Measurements from ENCODE around the gene NID2.

NID2 gene

GRCh38 chr14:52080808-52081755, 12.2 kb upstream of the NID2 start:
- DNase-seq: no peak

- DNase-seq: no peak
Measured at GRCh38 chr14:52080158-52080800, 11.4 kb upstream of the NID2 start.

GRCh38 chr14:52079239-52079959, 10.5 kb upstream of the NID2 start:
- no peak for DNase-seq

- DNase-seq: no peak
Measured at GRCh38 chr14:52078721-52079120, 9.9 kb upstream of the NID2 start.

GRCh38 chr14:52078095-52078531, 9.3 kb upstream of the NID2 start:
- DNase-seq: no peak

- DNase-seq: no peak
Measured at GRCh38 chr14:52077256-52077979, 8.6 kb upstream of the NID2 start.

- no peak for DNase-seq
Measured at GRCh38 chr14:52076334-52076733, 7.5 kb upstream of the NID2 start.

GRCh38 chr14:52075371-52075770, 6.5 kb upstream of the NID2 start:
- no peak for DNase-seq

- no peak for DNase-seq
Measured at GRCh38 chr14:52073251-52073650, 4.4 kb upstream of the NID2 start.

GRCh38 chr14:52072266-52072780, 3.5 kb upstream of the NID2 start:
- no peak for DNase-seq

GRCh38 chr14:52071675-52072074, 2.8 kb upstream of the NID2 start:
- no peak for DNase-seq

GRCh38 chr14:52070051-52070431, 1.2 kb upstream of the NID2 start:
- no peak for DNase-seq

GRCh38 chr14:52069307-52070050, 620 bp upstream of the NID2 start:
- DNase-seq: peak in 6 of 14 donors; percentile 30 to 69 (median 43)

- peak in 2 of 14 donors; percentile 37 to 45 for DNase-seq
Measured at GRCh38 chr14:52067873-52068614, 815 bp downstream of the NID2 start.

- DNase-seq: no peak
Measured at GRCh38 chr14:52064174-52064573, 4.7 kb downstream of the NID2 start.

GRCh38 chr14:52063052-52063462, 5.8 kb downstream of the NID2 start:
- no peak for DNase-seq

- no peak for DNase-seq
Measured at GRCh38 chr14:52061890-52062289, 7.0 kb downstream of the NID2 start.

GRCh38 chr14:52061390-52061789, 7.5 kb downstream of the NID2 start:
- DNase-seq: no peak

GRCh38 chr14:52060080-52060479, 8.8 kb downstream of the NID2 start:
- peak in 1 of 14 donors; percentile 15 for DNase-seq

- DNase-seq: no peak
Measured at GRCh38 chr14:52059649-52060048, 9.2 kb downstream of the NID2 start.

GRCh38 chr14:52058341-52058740, 10.5 kb downstream of the NID2 start:
- DNase-seq: no peak
